ENCODE data around the gene DNASE1. TPM values are rescaled to one million over a fixed set of nuclear protein-coding genes. Genes with fewer than 3 reads are reported as not detected.
A peak's percentile ranks its signal among the peaks of the same experiment; 100 is the strongest.

The DNASE1 gene
- total RNA-seq, 1 donor from 2014 or later, result 12.2 TPM

DNA sequence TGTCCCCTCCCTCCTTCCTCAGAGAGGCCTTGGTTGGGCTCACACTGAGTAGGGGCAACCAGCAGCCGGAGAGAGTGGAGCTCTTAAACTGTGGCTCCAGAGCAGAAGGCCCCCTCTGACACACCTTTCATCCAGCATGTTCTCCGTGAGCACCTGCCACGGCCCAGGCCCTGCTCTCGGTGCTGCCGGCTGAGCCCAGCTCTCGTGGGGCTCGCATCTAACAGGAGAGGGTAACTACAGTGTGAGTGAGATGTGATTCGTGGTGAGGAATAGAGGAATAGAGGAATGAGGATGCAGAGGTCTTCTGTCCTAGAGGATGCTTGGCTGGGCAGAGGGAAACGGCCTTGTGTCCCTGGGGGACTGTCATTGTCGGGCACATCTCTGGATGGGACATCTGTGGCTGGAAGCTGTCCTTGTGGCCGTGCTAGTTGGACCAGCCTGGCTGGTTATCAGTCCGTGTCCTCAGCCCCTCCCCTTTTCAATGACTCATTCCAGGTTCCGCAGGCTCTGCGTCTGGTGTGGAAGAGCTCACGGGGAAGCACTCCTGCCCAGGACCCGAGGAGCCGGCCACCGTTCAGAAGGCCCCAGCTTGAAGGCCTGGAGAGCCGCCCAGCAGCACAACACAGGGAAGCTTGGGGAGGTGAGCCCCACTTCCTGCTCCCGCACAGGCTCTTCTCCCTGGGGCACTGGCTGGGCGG lies 11.9 kb upstream of the DNASE1 start:
- peaks cover 5% of the 10 kb centered on the region for H3K36me3 Mint-ChIP-seq (ENCODE audit: low read depth)
- DNase-seq (ENCODE audit: low spot score), result peak; percentile 76
- peaks cover 20% of the 10 kb centered on the region for H3K4me1 Mint-ChIP-seq (ENCODE audit: low read depth)
- H3K9me3 Mint-ChIP-seq (ENCODE audit: low read depth), result no peaks in the 10 kb centered on the region
- no peak for TF ChIP-seq CTCF (IDR thresholded peaks at IDR 0.05)
- no peak overlapping the region for H3K4me3 Mint-ChIP-seq (ENCODE audit: unreplicated experiment)
- no peaks in the 10 kb centered on the region for H3K27me3 Mint-ChIP-seq (ENCODE audit: low read depth)
- H3K27ac Mint-ChIP-seq (ENCODE audit: unreplicated experiment), result peak overlapping the region; percentile 41

DNA sequence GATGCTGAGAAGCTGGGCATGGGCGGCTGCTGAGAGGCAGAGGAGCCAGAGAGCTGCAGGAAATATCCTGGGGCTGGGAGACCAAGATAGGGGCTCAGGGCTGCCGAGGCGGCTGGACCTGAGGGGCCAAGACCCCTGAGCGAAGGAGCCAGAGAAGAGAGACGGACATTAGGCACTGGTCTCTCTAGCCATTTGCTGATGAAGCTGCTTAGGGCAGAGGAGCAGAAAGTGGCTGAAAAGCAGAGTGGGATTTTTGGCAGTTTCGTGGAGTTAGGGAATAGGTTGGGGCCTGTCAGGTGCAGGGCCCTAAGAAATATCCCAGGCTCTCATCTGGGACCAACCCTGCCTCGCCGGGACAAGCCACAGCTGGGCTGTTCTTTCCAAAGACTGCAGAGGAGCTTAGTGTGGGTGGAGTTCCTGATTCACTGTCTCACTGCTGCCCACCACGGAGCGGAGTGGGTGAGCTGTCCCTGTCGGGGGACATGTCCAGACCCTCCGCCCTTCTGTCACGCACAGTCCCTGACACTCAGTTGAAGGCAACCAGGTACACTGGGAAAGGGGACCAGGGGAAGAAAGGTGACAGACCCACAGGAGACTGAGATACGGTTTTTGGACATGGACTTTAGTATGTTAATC lies 11.3 kb upstream of the DNASE1 start:
- peaks cover 17% of the 10 kb centered on the region for H3K4me1 Mint-ChIP-seq (ENCODE audit: low read depth)
- DNase-seq (ENCODE audit: low spot score), result peak; percentile 70
- H3K4me3 Mint-ChIP-seq (ENCODE audit: unreplicated experiment), result no peak overlapping the region
- no peak for TF ChIP-seq CTCF (IDR thresholded peaks at IDR 0.05)
- no peaks in the 10 kb centered on the region for H3K9me3 Mint-ChIP-seq (ENCODE audit: low read depth)
- no peaks in the 10 kb centered on the region for H3K27me3 Mint-ChIP-seq (ENCODE audit: low read depth)
- H3K36me3 Mint-ChIP-seq (ENCODE audit: low read depth), result peaks cover 5% of the 10 kb centered on the region
- H3K27ac Mint-ChIP-seq (ENCODE audit: unreplicated experiment), result no peak overlapping the region

DNA sequence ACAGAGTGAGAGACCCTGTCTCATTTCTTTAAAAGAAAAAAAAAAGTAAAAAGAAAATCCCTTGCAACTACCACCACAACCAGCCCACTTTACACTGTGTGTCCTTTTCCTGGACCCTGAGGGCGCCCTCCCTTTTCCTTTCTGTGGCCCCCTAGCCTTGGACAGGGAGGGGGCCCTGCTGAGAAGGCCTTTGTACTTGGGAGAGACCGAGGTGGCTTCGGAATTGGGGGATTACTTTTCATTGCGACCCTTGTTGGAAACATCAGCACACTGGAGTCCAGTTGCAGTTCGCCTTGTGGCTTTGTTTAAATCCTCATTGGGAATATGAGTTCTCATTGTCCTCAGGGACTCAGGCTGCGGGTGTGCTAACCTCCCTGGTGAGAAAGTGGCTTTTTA lies 9.4 kb upstream of the DNASE1 start:
- no peak overlapping the region for H3K4me3 Mint-ChIP-seq (ENCODE audit: unreplicated experiment)
- no peak for TF ChIP-seq CTCF (IDR thresholded peaks at IDR 0.05)
- peaks cover 4% of the 10 kb centered on the region for H3K36me3 Mint-ChIP-seq (ENCODE audit: low read depth)
- DNase-seq (ENCODE audit: low spot score), result peak; percentile 5
- H3K27me3 Mint-ChIP-seq (ENCODE audit: low read depth), result no peaks in the 10 kb centered on the region
- peaks cover 17% of the 10 kb centered on the region for H3K4me1 Mint-ChIP-seq (ENCODE audit: low read depth)
- H3K27ac Mint-ChIP-seq (ENCODE audit: unreplicated experiment), result peak overlapping the region; percentile 63
- no peaks in the 10 kb centered on the region for H3K9me3 Mint-ChIP-seq (ENCODE audit: low read depth)

- no peak for TF ChIP-seq CTCF (IDR thresholded peaks at IDR 0.05)
- H3K4me3 Mint-ChIP-seq (ENCODE audit: unreplicated experiment), result no peak overlapping the region
- peak; percentile 73 for DNase-seq (ENCODE audit: low spot score)
- H3K9me3 Mint-ChIP-seq (ENCODE audit: low read depth), result no peaks in the 10 kb centered on the region
- no peaks in the 10 kb centered on the region for H3K27me3 Mint-ChIP-seq (ENCODE audit: low read depth)
- H3K36me3 Mint-ChIP-seq (ENCODE audit: low read depth), result peaks cover 4% of the 10 kb centered on the region
- peak overlapping the region; percentile 63 for H3K27ac Mint-ChIP-seq (ENCODE audit: unreplicated experiment)
- H3K4me1 Mint-ChIP-seq (ENCODE audit: low read depth), result peaks cover 17% of the 10 kb centered on the region
These were observed 8.8 kb upstream of the DNASE1 start for GRCh38 chr16:3645504-3646347.

- TF ChIP-seq CTCF (IDR thresholded peaks at IDR 0.05), result no peak
- peaks cover 2% of the 10 kb centered on the region for H3K36me3 Mint-ChIP-seq (ENCODE audit: low read depth)
- H3K4me3 Mint-ChIP-seq (ENCODE audit: unreplicated experiment), result no peak overlapping the region
- peak; percentile 48 for DNase-seq (ENCODE audit: low spot score)
- H3K27me3 Mint-ChIP-seq (ENCODE audit: low read depth), result no peaks in the 10 kb centered on the region
- H3K9me3 Mint-ChIP-seq (ENCODE audit: low read depth), result no peaks in the 10 kb centered on the region
- peak overlapping the region; percentile 22 for H3K27ac Mint-ChIP-seq (ENCODE audit: unreplicated experiment)
- peaks cover 17% of the 10 kb centered on the region for H3K4me1 Mint-ChIP-seq (ENCODE audit: low read depth)
These were observed 8.1 kb upstream of the DNASE1 start for GRCh38 chr16:3646348-3646920.
